Measurements from ENCODE around the gene GPR183.

DNA sequence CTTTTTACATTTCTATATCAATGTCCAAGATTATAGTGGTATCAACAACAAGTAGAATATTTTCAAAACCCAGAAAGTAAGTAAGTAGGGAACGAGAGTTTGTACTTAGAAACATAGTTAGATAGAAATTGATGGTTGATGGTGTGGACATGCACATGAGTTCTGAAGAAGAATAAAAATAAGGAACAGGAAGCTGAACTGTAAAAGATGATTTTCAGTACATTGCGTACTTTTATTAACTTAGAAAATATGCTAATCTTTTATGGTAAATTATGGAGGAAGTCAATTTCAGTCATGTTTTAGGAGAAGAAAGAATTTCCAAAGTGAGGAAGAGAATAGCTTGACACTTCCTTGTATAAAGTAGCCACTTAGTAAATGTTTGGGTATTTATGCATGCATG is 36.7 kb downstream of the GPR183 start:
- TF ChIP-seq EZH2 (IDR thresholded peaks at IDR 0.05; ENCODE audit: low read length, missing control alignments): no peak
- TF ChIP-seq, protein P1, sequence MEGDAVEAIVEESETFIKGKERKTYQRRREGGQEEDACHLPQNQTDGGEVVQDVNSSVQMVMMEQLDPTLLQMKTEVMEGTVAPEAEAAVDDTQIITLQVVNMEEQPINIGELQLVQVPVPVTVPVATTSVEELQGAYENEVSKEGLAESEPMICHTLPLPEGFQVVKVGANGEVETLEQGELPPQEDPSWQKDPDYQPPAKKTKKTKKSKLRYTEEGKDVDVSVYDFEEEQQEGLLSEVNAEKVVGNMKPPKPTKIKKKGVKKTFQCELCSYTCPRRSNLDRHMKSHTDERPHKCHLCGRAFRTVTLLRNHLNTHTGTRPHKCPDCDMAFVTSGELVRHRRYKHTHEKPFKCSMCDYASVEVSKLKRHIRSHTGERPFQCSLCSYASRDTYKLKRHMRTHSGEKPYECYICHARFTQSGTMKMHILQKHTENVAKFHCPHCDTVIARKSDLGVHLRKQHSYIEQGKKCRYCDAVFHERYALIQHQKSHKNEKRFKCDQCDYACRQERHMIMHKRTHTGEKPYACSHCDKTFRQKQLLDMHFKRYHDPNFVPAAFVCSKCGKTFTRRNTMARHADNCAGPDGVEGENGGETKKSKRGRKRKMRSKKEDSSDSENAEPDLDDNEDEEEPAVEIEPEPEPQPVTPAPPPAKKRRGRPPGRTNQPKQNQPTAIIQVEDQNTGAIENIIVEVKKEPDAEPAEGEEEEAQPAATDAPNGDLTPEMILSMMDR (conservative IDR thresholded peaks at IDR 0.05 in 1 of 2, IDR thresholded peaks at IDR 0.05 in 1 of 2; ENCODE audit: low read depth in 1 of 2, low read length in 2 of 2): no peak
